T-cell (primary cell): ENCODE results near the gene DONSON. TPM values are rescaled to one million over a fixed set of nuclear protein-coding genes. Genes with fewer than 3 reads are reported as not detected.
A peak's percentile ranks its signal among the peaks of the same experiment; 100 is the strongest.
"Not testable (repeated sequence)": the region's sequence is repeated elsewhere in the genome, so short reads cannot be mapped to it uniquely, and the experiment has no call there.

Experiments used
- ATAC-seq, 4 experiments: fragments of 200-7000 bp in 3 of 4; fragments of 150-1000 bp in 1 of 4; cut with Tn5 transposase; replicated peaks in 1 of 4; 1 replicate in 3 of 4; 2 replicates in 1 of 4; pipeline ENCODE4 v1.10.0; 2021; ENCODE audit warnings: moderate library complexity in 3 of 4, mild to moderate bottlenecking in 2 of 4, moderate number of reproducible peaks in 1 of 4
- CTCF ChIA-PET, 2 donors: fragments of 300-600 bp; sonication (Branson Sonifier 250); formaldehyde crosslinking; loops; one replicate each; lab custom pipeline; 2022; ENCODE audit warnings: antibody characterized with exemption in 2 of 2; lab: Charles Lee
- POLR2A ChIA-PET, 2 donors: fragments of 300-600 bp; sonication (Branson Sonifier 250); formaldehyde crosslinking; loops; one replicate each; lab custom pipeline; 2022; ENCODE audit warnings: antibody characterized with exemption in 2 of 2; lab: Charles Lee
- DNase-seq, 35 experiments: peaks; one replicate each; pipeline versions ENCODE4 v3.0.0 to v3.0.0-alpha.2; 2013 to 2023
- H3K27ac ChIP-seq: one replicate; pipeline ENCODE4 v1.5.1; 2013; ENCODE audit warnings: low read length
- H3K27me3 ChIP-seq, 2 experiments: replicated peaks in 1 of 2; 1 replicate in 1 of 2; 2 replicates in 1 of 2; pipeline versions ENCODE4 v1.6.1 to v1.7.0; 2013; ENCODE audit warnings: low read length in 1 of 2, mixed read lengths in 1 of 2; ENCODE audit not compliant: control insufficient read depth in 2 of 2, insufficient read depth in 2 of 2; ENCODE audit errors: extremely low read depth in 1 of 2
- H3K36me3 ChIP-seq, 2 donors: 1 replicate in 1 of 2; 2 replicates in 1 of 2; pipeline versions ENCODE4 v1.6.1 to v1.7.0; 2013; ENCODE audit warnings: low read length in 1 of 2; ENCODE audit not compliant: control insufficient read depth in 2 of 2, insufficient read depth in 1 of 2; ENCODE audit errors: extremely low read depth in 1 of 2
- H3K4me1 ChIP-seq, 2 experiments: 1 replicate in 1 of 2; 2 replicates in 1 of 2; pipeline versions ENCODE4 v1.6.1 to v1.7.0; 2013; ENCODE audit warnings: low read length in 2 of 2, mixed read lengths in 1 of 2; ENCODE audit not compliant: insufficient read depth in 2 of 2, control insufficient read depth in 1 of 2; ENCODE audit errors: extremely low read depth in 1 of 2
- H3K4me3 ChIP-seq, 2 donors: 1 replicate in 1 of 2; 2 replicates in 1 of 2; pipeline versions ENCODE4 v1.5.1 to v1.7.0; 2013; ENCODE audit warnings: mild to moderate bottlenecking in 2 of 2, low read length in 1 of 2, moderate library complexity in 1 of 2; ENCODE audit not compliant: control insufficient read depth in 1 of 2; ENCODE audit errors: extremely low read depth in 1 of 2
- H3K9me3 ChIP-seq: 2 replicates; pipeline ENCODE4 v1.7.0; 2013
- H3K27ac Mint-ChIP-seq, 2 donors: one replicate each; pipeline ENCODE4 v1.8.0; 2020 to 2021; ENCODE audit warnings: mild to moderate bottlenecking in 2 of 2, mixed read lengths in 2 of 2
- H3K27me3 Mint-ChIP-seq, 2 donors: one replicate each; pipeline ENCODE4 v1.8.0; 2021 to 2022; ENCODE audit warnings: mixed read lengths in 2 of 2
- H3K36me3 Mint-ChIP-seq: one replicate; pipeline ENCODE4 v1.8.0; 2021; ENCODE audit warnings: mixed read lengths
- H3K4me1 Mint-ChIP-seq, 3 donors: one replicate each; pipeline ENCODE4 v1.8.0; 2020 to 2022; ENCODE audit warnings: mixed read lengths in 3 of 3, mild to moderate bottlenecking in 1 of 3
- H3K4me3 Mint-ChIP-seq, 3 donors: one replicate each; pipeline ENCODE4 v1.8.0; 2020 to 2022; ENCODE audit warnings: mild to moderate bottlenecking in 3 of 3, mixed read lengths in 3 of 3, moderate library complexity in 3 of 3
- H3K9me3 Mint-ChIP-seq, 3 donors: one replicate each; pipeline ENCODE4 v1.8.0; 2020 to 2022; ENCODE audit warnings: mixed read lengths in 3 of 3
- WGBS: methylation state at CpG from one replicate; pipeline ENCODE4 v1.1.5; 2013; ENCODE audit warnings: missing lambda C conversion rate; ENCODE audit not compliant: insufficient coverage; 5-methylcytosine and 5-hydroxymethylcytosine counted together
- total RNA-seq, 35 experiments: library from RNA in 6 of 35; stranded (reverse) in 6 of 35; fragments of 120-200 nt in 1 of 35; gene quantifications; one replicate each; pipeline versions ENCODE4 v1.2.1 to v1.2.4 and lab custom pipeline; 2013 to 2026

The DONSON gene, protein sequence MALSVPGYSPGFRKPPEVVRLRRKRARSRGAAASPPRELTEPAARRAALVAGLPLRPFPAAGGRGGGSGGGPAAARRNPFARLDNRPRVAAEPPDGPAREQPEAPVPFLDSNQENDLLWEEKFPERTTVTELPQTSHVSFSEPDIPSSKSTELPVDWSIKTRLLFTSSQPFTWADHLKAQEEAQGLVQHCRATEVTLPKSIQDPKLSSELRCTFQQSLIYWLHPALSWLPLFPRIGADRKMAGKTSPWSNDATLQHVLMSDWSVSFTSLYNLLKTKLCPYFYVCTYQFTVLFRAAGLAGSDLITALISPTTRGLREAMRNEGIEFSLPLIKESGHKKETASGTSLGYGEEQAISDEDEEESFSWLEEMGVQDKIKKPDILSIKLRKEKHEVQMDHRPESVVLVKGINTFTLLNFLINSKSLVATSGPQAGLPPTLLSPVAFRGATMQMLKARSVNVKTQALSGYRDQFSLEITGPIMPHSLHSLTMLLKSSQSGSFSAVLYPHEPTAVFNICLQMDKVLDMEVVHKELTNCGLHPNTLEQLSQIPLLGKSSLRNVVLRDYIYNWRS
- 10 to 100 TPM in 3 of 5 donors, 1 to 10 TPM in 2; 8.9 to 14.6 (median 11.0) TPM for total RNA-seq
- total RNA-seq (2013) = 8.6 TPM
- total RNA-seq (lab: John Stamatoyannopoulos, UW) = 6.8 to 37.1 (median 9.5) reads per million in 29 experiments

DNA sequence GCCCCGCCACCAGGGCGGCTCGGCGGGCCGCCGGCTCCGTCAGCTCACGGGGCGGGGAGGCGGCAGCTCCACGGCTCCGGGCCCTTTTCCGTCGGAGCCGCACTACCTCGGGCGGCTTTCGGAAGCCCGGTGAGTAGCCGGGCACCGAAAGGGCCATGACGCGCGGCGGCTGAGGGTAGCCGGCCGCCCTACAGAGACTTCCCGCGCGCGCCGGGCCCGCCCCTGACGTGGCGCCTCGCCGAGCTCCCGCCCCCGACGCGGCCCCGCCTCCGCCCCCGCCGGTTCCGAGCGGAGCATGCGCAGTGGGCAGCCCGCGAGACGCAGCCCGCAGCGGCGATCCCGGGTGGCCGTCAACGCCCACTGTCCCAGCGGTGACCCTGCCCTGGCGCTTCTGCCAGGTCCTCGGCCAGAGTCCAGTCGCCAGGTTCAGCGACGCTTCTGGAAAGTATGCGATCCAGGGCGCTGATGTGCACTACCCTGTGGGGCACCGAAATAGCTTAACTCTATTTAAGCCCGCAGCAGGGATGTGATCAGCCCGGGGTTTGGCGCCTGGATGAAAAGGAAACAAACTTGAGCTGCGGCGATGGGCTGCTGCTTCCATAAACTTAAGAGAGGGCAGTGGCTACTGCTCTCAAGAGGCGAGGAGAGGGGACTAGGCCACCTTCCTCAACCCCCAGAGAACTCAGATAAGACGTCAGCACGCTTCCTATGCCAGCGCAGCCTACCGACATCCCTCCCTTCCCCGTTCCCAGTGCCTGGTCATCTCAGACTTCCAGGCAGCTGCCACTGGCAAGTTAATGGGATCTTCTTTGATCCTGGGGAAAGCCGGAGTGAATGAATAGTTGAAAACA is at the start of gene DONSON:
TSS of gene DONSON (minus strand) at position 200 of the 851 bp plus-strand sequence. CDS start at position 157, 43 bp downstream.
- H3K27ac Mint-ChIP-seq = peak within 1 kb of the TSS; percentile 86 to 91
- H3K4me3 Mint-ChIP-seq = peak within 1 kb of the TSS; percentile 90 to 92 (median 91)
- peak; percentile 95 to 96 (median 96) for ATAC-seq
- peak within 1 kb of the TSS; percentile 84 to 100 for H3K4me3 ChIP-seq
- under 1% methylated on average over 71 of the region's 78 CpGs for WGBS
- peaks cover 16 to 19% (median 17%) of the 10 kb centered on the region in 3 donors for H3K4me1 Mint-ChIP-seq
- H3K36me3 ChIP-seq = peaks cover 0 to 2% of the 10 kb centered on the region in 2 donors
- no peaks in the 10 kb centered on the region for H3K27me3 ChIP-seq
- peak; percentile 59 to 93 (median 79) for DNase-seq
- ChIA-PET POLR2A (interaction anchor here (0.5 to 1.4 kb wide), 10 partner anchors 17 to 1312 kb away, joined by 3 to 8 read pairs (median 4); partner anchors contain the start of gene PAXBP1 (in 1 of the 2)), CTCF (interaction anchor here (0.5 to 1.7 kb wide), 9 partner anchors 14 to 264 kb away, joined by 3 to 30 read pairs (median 3); partner anchors contain the start of genes IFNAR1 (in 1 of the 2) and TMEM50B (in 1 of the 2))
- peaks cover 5% of the 10 kb centered on the region for H3K36me3 Mint-ChIP-seq
- peaks cover 5 to 16% of the 10 kb centered on the region in 2 experiments for H3K4me1 ChIP-seq
- H3K9me3 Mint-ChIP-seq = no peaks in the 10 kb centered on the region
- peak within 1 kb of the TSS; percentile 48 for H3K27ac ChIP-seq
- no peaks in the 10 kb centered on the region for H3K9me3 ChIP-seq
- no peaks in the 10 kb centered on the region for H3K27me3 Mint-ChIP-seq

DNA sequence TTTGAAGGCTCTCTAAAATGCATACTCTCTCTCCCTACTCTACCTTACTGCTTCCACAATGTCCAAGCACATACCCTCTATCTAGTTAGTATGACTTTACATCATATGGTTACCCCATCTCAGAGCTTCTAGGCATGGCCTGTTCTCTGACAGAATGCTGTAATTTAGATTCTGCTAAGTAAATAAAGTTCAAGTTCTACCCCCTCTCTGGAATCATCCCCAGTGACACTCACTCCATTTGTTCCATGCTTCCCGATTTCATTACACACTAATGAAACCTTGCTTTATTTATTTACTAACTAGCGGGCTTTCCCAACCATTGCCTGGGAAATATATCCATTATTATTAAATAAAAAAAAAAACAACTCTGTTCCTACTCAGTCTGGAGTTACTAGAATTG is 45.8 kb upstream of the DONSON start:
- peaks cover 20 to 28% (median 28%) of the 10 kb centered on the region in 3 donors for H3K4me1 Mint-ChIP-seq
- no peak overlapping the region for H3K27ac ChIP-seq
- H3K27me3 Mint-ChIP-seq = no peaks in the 10 kb centered on the region
- peaks cover 3 to 20% of the 10 kb centered on the region in 2 donors for H3K36me3 ChIP-seq
- H3K4me1 ChIP-seq = no peaks in the 10 kb centered on the region
- H3K36me3 Mint-ChIP-seq = peaks cover 20% of the 10 kb centered on the region
- no CpG with 5 or more reads among the region's 2 CpGs for WGBS
- H3K4me3 ChIP-seq = no peak overlapping the region
- ATAC-seq = no peak
- H3K27ac Mint-ChIP-seq = no peak overlapping the region
- H3K9me3 Mint-ChIP-seq = no peaks in the 10 kb centered on the region
- H3K27me3 ChIP-seq = no peaks in the 10 kb centered on the region
- DNase-seq = no peak
- H3K4me3 Mint-ChIP-seq = no peak overlapping the region
- H3K9me3 ChIP-seq = no peaks in the 10 kb centered on the region
- CTCF ChIA-PET = interaction anchor here (0.7 to 1.3 kb wide), 2 partner anchors 29 kb away, joined by 3 read pairs; no protein-coding TSS in a partner anchor
- POLR2A ChIA-PET = no interaction called here

DNA sequence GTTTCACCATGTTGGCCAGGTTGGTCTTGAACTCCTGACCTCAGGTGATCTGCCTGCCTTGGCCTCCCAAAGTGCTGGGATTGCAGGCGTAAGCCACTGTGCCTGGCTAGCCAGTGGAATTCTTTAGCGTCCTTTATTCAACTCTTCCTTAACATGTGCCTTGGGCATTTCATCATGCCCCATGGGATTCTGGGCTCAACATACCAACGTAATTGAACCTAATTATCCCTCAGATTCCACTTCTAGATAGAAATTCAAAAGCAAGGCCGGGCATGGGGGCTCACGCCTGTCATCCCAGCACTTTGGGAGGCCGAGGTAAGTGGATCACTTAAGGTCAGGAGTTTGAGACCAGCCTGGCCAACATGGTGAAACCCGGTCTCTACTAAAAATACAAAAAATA is 37.7 kb upstream of the DONSON start:
- DNase-seq, H3K9me3 Mint-ChIP-seq, H3K4me1 ChIP-seq, POLR2A ChIA-PET, H3K27me3 Mint-ChIP-seq, H3K4me1 Mint-ChIP-seq, H3K9me3 ChIP-seq, H3K27me3 ChIP-seq, ATAC-seq, H3K4me3 Mint-ChIP-seq, H3K27ac ChIP-seq, H3K4me3 ChIP-seq, H3K27ac Mint-ChIP-seq, CTCF ChIA-PET: not testable (repeated sequence)
- peaks cover 0 to 31% of the 10 kb centered on the region in 2 donors for H3K36me3 ChIP-seq
- 97% methylated on average over 7 of the region's 7 CpGs for WGBS
- peaks cover 27% of the 10 kb centered on the region for H3K36me3 Mint-ChIP-seq

- Mint-ChIP-seq H3K9me3 (no peaks in the 10 kb centered on the region), H3K27ac (no peak overlapping the region), H3K27me3 (no peaks in the 10 kb centered on the region), H3K4me3 (no peak overlapping the region), H3K4me1 (peaks cover 0 to 2% (median 2%) of the 10 kb centered on the region in 3 donors), H3K36me3 (peaks cover 35% of the 10 kb centered on the region)
- Histone ChIP-seq H3K4me3 (no peak overlapping the region), H3K27ac (no peak overlapping the region), H3K4me1 (no peaks in the 10 kb centered on the region), H3K27me3 (no peaks in the 10 kb centered on the region), H3K9me3 (no peaks in the 10 kb centered on the region), H3K36me3 (peaks cover 0 to 19% of the 10 kb centered on the region in 2 donors)
- DNase-seq = no peak
- POLR2A ChIA-PET = interaction anchor here in 1 of 2 donors (0.6 kb wide), 1 partner anchor 894 kb away, joined by 3 read pairs; no protein-coding TSS in a partner anchor
- ATAC-seq = no peak
- CTCF ChIA-PET = no interaction called here
These were observed 33.8 kb upstream of the DONSON start for GRCh38 chr21:33622253-33622652.

DNA sequence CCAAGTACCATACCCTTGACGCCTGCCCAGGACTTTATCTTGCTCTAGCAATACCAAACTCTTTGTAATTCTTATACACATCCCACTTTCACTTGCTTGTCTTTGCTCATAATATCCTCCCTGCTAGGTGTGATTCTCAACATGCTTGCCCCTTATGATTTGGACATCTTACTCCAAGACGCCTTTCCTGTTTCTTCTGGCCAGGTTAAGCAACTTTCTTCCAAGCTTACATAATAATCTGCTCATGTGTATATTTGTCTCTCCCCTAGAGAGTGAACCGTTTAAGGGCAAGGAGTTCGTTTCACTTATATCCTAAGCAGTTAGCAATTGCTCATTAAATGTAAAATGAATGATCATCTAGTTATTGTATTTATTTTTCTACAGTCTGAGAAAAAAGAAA is 31.2 kb upstream of the DONSON start:
- WGBS = 100% methylated on average over 1 of the region's 4 CpGs
- Mint-ChIP-seq H3K27me3 (no peaks in the 10 kb centered on the region), H3K9me3 (no peaks in the 10 kb centered on the region), H3K4me1 (no peaks in the 10 kb centered on the region), H3K4me3 (no peak overlapping the region), H3K27ac (no peak overlapping the region), H3K36me3 (peaks cover 37% of the 10 kb centered on the region)
- CTCF ChIA-PET = interaction anchor here (0.6 to 2.6 kb wide), 5 partner anchors 13 to 1711 kb away, joined by 3 to 13 read pairs (median 4); no protein-coding TSS in a partner anchor
- no peak for ATAC-seq
- POLR2A ChIA-PET = interaction anchor here in 1 of 2 donors (0.6 kb wide), 2 partner anchors 8 to 23 kb away, joined by 3 read pairs; no protein-coding TSS in a partner anchor
- Histone ChIP-seq H3K9me3 (no peaks in the 10 kb centered on the region), H3K27ac (no peak overlapping the region), H3K4me1 (no peaks in the 10 kb centered on the region), H3K4me3 (no peak overlapping the region), H3K27me3 (no peaks in the 10 kb centered on the region), H3K36me3 (peaks cover 0 to 17% of the 10 kb centered on the region in 2 donors)
- DNase-seq = no peak
